GM21576 (cell line): ENCODE measurements around the gene WDR45.
A peak's percentile ranks its signal among the peaks of the same experiment; 100 is the strongest.

Experiments used
- ATAC-seq: cut with Tn5 transposase; IDR thresholded peaks from one replicate; pipeline ENCODE4 v1.9.1; 2021; ENCODE audit warnings: mild to moderate bottlenecking, moderate library complexity; ENCODE audit not compliant: unreplicated experiment

Gene WDR45

DNA sequence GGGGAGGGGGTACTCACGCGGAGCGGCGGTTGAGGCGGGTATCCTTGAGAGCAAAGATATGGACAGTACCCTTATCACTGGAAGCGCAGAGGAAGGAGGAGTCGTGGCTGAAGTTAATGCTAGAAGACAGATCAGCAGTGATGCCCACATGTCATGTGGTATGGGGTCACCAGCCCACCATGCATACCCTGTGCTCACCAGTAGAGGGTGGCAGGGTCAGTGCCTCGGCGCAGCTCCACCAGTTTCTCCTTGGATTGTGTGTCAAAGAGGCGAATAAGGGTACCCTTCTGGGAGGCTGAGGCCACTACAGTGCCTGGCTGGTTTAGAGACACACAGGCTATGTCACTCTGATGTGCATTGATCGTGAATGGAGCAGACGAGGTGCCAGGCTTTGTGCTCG lies 4.3 kb downstream of the WDR45 start:
- no peak for ATAC-seq

DNA sequence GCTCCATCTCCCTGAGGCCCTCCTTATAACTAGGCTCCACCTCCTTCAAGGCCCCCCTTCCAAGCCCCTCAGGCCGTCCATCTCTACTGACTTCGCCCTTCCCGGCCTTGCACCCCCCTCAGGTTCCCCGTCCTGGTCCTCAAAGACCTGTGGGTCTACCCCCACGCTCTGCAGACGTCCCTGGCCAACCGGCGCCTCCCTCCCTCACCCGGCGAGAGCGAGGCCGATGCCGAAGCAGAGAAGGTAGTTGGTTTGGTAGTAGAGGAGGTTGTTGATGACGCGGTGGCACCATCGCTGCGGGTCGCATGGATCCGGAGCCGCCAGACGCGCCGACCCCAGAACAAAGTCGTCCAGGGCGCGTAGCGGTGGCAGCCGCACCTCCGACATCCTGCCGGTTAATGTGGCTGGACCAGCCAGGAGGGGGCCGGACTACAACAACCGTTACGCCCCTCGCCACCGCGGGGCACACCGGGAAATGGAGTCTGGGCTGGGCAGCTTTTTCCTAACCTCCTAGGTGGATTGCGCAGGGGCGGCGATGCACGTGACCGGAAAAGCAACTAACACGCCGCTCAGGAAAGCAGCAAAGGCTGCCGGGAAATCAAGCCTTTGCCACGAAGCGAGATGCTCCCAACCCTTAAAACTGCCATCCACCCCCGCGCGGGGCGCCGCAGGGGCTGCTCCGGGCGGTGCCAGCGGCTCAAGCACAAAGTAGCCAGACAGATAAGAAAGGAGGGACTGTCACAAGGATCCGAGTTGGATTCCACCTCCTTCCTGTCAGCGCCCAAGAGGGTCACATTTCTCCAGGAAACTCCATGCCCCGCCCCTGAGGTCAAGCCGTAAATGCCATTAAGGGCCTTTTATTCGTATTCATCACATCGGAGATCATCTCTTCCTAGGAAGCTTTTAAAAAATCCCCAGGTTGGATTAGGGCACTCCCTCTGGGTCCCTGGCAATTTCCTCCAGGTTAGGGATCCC lies 5.8 kb downstream of the WDR45 start, which contains the start of gene PRAF2:
Gene PRAF2, minus strand, starts transcription at position 402 of the 975 bp plus-strand sequence. Its CDS starts 15 bp downstream, at position 387.
- peak; percentile 82 for ATAC-seq

DNA sequence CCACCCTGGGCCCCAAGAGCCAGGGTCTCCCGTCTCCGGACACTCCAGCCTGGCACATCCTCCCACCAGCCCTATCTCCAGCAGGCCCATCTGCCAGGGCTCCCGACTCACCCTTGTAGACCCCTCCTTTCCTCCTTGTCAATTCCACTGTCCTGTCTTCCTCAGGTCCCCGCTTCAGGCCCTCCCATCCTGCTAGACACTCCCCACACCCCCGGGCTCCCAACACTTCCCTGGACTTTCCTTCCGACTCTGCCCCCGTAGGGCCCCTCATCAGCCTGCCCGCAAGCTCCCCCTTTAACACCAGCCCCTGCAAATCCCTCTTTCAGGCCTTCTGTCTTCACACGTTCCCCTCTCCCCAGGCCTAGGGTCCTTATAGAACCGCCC lies 7.0 kb downstream of the WDR45 start:
- no peak for ATAC-seq

DNA sequence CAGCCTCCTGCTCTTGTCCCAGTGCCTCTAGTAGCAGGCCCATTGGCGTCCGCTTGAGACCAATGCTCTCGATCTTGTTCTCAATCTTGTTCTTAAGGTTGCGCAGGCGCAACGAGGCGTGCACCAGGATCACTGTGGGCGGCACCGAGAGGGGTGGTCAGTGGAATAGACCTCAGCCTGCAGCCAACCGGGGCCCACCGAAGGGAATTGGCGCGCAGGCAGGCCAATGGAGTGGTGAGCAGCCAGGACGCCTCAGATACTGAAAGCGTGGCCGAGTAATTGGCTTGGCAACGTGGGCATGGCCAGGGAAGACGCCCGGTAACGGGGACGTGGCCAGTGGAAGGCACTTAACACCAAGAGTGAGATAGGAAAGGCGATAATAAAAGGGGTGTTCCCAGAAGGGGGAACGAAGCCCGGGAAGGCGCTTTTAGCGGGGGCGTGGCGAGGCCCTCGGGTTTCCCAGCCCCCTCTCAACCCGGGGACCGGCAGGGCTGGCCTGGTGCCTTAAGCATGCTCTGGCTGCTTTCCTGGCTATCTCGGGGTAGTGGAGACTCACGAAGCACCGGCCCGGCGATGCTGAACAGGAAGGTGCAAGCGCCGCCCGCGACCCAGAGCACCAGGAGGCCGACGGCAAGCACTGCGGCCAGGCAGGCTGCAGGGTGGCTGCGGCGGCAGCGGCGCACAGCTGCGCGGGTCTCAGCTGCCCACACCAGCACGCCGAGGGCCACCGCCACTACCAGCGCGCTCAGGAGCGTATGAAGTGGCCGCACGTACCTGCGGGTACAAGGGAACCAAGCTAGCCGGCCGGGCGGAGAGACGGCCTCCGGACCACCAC lies 7.6 kb downstream of the WDR45 start:
- ATAC-seq = no peak

DNA sequence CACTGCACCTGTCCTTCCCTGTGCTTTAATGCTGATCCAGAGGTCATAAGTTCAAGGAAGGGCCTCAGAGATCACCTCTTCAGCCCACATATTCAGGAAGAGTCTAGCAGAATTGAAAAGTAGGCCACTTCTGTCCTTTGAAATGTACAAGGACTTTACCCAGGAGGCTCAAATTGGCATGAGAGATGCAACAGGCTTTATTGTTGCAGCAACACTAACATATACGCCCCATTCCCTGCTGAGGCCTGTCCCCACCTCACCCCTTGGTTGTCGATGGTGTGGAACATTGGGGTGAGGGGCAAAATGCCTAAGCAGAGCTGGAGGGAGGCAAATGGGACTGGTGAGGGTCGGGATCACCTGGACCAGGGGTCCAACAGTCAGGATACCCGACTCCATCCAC lies 8.7 kb downstream of the WDR45 start:
- ATAC-seq = no peak

DNA sequence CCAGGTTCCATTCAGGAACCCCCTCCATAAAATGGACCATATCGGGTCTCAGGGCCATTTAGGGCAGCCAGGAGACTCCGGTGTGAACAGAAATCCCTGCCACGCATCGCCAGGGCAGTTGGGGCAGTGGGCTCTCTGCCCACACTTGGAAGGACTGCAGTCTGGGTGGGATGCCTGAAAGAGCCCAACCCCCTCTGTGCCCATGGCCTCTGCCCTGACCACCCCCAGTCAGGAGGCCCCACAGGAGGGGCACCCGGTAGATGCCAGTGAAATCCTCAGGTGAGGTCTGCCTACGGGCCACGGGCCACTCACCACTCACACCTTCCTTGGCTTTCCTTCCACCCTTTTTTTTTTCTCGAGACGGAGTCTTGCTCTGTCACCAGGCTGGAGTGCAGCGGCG lies 10.6 kb downstream of the WDR45 start:
- ATAC-seq = no peak

DNA sequence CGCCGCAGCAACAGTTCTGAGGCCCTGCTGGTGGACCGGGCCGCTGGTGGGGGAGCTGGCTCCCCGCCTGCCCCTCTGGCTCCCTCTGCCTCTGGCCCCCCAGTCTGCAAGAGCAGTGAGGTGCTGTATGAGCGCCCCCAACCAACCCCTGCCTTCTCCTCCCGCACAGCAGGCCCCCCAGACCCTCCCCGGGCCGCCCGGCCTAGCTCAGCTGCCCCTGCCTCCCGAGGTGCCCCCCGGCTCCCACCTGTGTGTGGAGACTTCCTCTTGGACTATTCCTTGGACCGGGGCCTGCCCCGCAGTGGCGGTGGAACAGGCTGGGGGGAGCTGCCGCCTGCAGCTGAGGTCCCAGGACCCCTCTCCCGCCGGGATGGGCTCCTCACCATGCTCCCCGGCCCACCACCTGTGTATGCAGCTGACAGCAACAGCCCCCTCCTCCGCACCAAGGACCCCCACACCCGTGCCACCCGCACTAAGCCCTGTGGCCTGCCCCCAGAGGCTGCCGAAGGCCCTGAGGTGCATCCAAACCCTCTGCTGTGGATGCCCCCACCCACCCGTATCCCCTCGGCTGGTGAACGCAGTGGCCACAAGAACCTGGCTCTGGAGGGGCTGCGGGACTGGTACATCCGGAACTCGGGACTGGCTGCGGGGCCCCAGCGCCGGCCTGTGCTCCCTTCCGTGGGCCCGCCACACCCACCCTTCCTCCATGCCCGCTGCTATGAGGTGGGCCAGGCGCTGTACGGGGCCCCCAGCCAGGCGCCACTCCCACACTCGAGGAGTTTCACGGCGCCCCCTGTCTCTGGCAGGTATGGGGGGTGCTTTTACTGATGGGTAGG lies 12.2 kb downstream of the WDR45 start:
- no peak for ATAC-seq

DNA sequence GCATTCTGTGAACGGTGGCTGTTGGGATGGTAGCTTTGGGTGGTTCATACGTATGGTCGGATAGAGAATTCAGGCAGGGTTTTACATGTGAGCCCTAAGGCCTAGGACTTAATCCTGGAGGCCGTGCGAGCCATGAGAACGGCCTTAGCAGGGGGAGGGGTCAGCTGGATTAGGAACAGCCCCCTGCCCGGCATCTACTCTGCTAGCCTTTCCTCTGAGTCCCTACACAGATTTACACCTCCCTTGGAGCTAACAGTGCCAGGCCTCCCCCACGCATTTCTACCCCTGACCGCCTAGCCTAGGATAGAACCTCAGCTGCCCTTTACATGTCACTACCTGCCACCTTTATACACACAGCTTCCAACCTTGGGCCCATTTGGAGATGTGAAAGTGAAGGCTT lies 13.0 kb downstream of the WDR45 start:
- ATAC-seq = no peak

DNA sequence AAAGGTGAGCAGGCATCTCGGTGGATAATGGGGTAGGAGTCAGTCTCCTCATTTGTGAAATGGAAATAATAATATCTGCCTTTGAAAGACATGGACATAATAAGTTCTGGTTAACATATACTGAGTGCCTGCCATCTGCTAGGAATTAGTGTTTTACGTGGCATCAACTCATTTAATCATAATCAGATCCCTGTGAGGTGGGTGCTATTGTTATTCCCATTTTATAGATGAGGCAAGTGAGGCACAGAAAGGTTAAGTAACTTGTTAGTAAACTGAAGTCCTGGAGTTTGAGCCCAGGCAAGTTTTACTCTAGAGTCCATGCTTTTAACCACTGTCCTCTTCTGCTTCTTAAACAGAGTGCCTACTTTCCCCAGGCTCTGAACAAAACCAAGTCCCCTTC lies 13.4 kb downstream of the WDR45 start:
- ATAC-seq = no peak

DNA sequence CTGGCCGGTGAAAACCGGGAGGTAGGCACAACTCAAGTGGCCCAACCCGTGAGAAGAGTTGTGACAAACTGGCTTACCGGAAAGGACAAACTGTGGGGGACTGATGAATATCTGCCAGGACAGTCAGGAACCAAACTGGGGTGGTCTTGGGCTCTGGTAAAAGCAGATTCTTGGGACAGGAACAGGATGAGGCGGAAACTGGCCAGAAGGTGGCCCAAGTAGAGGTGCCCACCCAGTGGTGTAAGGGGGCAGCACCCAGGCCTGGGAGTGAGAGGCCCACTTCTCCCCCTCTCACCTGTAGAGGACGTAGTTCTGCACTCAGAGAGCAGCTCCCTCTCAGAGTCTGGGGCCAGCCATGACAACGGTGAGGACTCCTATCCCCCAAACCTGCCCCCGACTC lies 15.0 kb downstream of the WDR45 start:
- ATAC-seq = no peak

DNA sequence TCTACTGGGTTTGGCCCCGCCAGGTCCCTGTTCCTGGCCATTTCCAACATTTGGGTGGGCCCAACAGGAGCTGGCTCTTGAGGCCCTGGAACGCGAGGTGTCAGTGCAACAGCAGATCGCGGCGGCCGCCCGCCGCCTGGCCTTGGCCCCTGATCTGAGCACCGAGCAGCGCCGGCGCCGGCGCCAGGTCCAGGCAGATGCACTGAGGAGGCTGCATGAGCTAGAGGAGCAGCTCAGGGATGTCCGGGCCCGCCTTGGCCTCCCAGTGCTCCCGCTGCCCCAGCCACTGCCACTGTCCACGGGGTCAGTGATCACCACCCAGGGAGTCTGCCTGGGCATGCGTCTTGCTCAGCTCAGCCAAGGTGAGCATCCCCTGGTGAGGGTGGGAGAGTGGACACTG lies 15.4 kb downstream of the WDR45 start:
- no peak for ATAC-seq

DNA sequence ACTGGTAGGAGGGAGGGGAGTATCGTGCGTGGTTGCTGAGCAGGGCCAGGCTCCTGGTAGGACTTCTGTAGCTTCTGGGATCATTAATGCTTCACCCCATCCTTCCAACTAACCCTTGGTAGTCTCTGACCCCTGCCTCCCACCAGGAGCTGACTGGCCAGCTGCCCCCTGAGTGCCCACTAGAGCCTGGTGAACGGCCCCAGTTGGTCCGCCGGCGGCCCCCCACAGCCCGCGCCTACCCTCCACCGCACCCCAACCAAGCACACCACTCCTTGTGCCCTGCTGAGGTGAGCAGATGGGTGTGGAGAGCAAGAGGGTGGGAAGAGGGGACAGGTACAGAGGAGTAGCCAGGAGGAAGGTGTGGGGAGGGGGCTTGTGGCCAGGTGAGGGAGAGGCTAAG lies 16.0 kb downstream of the WDR45 start:
- no peak for ATAC-seq

DNA sequence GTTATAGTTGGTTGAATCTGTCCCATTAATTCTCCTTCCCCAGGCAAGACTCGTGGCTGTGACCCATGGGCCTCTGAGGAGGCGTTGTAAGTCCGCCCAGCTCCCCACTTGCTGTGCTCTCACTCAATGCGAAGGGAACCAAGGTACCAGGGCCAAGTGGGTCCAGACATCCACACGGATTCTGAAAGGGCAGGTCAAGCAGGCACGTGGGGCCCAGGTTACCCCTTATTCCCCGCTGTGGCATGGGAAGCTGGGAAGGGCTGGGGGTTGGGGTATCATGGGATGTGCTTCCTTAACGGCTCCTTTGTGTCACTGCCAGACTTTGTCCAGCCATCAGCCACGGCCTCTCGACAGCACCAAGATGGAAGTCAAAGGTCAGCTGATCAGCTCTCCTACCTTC lies 17.8 kb downstream of the WDR45 start:
- ATAC-seq = no peak

DNA sequence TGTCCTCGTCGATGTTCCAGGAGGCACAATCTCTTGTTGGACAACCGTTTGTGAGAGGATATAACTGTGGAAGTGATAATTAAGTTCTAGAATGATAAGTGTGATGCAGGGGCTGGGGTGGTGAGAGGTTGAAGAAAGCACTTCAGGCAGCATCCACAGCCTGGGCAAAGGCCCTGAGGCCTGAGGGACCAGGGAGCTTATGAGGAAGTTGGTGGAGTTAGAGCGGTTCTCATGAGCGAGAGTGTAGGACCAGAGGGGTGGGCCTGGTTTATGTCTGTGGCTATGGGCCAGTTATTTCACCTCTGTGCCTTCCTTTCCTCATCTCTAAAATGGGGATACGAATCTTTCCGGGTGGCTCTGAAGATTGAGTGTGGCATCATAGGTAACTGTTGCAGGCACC lies 18.2 kb downstream of the WDR45 start:
- no peak for ATAC-seq

DNA sequence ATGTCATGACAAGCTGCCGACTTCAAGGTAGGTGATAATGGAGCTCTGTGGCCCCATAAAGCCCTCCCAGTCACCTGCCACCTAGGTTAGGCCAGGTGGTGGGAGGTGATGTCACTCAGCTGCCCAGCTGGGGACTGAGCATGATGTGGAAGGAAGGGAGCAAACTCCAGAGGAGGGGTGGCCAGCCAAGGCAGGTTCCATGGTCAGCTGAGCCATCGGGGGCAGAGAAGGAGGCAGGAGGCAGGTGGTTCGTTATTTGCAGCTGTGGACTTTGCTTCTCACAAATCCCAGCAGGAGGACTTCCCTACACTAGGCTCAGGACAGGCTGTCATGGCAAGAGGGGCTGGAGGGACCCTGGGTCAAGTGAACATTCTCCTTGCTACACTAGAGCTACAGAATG lies 18.8 kb downstream of the WDR45 start:
- ATAC-seq = no peak

DNA sequence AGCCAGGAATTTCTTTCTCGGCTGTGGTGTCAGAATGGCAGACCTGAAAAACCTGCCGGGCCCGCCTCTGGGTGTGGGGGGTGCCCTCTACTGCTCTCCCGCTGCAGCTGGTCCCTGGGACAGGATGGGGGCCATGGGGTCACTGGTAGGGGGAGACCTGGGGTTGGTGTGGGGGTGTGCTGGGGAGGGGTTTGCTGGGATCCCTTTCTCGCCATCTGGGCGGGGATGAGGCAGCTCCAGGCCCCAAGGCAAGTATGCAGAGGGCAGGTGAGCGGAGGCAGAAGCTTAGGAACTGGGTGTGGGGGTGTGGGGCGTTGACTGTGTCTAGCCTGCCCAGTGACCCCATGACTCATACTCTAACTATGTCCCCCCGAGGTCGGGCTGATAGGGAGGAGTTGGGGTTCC lies 20.0 kb downstream of the WDR45 start:
- ATAC-seq = no peak

DNA sequence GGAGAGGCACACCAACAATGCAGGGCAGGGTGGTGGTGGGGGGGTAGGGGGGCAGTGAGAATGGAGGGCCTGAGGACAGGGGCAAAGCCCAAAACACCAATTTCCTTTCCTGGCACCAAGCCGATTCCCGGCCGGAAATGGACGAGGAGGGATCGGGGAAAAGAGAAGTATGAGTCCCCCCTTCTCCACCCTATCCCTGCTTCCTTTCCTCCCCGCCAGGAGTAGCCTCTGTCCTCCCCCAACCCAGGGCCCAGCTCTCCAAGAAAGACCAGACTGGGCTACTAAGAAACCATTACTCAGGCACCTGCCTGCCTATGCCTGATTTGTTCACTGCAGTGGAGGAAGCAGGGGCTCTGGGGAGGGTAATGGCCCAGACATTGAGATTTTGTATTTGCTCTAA lies 20.5 kb downstream of the WDR45 start:
- ATAC-seq = no peak

DNA sequence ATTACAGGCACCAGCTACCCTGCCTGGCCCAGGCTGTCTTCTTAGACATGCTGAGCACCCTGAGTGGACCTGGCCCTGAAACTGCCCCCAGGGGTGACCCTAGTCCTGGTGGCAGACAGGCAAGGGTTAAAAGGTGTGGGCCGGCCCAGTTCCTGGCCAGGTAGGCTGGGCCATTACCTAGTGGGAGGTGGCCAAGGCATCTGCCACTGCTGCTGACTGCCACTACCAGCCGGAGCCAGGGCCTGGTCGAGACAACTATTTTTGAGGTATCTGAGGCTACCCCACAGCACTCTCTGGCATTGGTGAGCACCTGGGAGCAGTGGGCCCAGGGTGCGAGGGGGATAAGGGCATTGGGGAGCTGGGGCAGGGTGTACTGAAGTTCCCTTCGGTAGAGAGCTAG lies 20.9 kb downstream of the WDR45 start, which contains the start of gene CCDC120:
Gene CCDC120, plus strand, starts transcription at position 206 of the 400 bp plus-strand sequence. CDS start 3,043 bp downstream, outside the sequence.
- no peak for ATAC-seq

DNA sequence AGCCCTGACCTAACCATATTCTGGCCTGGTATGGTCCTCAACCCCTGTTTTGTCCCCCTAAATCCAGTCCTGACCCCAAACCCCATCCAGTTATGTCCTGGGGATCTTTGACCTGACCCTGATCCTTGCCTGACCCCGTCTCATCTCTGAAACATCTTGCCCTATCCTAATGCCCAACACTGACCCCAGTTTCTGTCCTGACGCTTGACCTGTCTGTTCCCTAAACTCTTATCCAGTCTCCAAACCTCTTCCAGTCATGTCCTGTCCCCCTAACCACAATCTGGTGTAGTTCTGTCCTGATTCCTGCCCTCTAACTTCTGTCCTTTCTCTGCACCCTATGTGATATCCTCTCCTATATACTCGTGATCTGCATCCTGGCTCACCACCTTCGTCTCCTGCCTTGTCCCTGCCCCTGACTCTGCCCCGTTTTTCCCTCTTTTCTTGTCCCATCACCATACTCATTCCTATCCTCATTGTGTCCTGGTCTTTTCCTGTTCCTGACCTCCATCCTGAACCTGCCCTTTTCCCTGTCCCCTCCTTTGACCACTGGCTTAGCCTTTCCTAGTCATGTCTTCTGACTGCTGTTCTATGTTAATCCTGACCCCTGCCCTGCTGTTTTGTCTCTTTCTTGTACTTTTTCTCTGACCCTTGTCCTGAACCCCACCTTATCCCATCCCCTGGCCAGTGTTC lies 25.5 kb downstream of the WDR45 start:
- ATAC-seq = no peak
